Activated CD4-positive, CD25-positive, alpha-beta regulatory T cell treated with anti-CD3 and anti-CD28 coated beads, Interleukin-2, amount 50 U/mL, for 24 hours (primary cell): ENCODE results near the gene U2AF2.

Source experiments
- ATAC-seq, 2 donors: fragments of 150-1000 bp; cut with Tn5 transposase; one replicate each; pipeline ENCODE4 v1.10.0; 2021; ENCODE audit warnings: mild to moderate bottlenecking in 1 of 2, moderate library complexity in 1 of 2

Gene U2AF2

GRCh38 chr19:55676889-55677505 lies 22.2 kb downstream of the U2AF2 start:
- ATAC-seq = no peak

DNA sequence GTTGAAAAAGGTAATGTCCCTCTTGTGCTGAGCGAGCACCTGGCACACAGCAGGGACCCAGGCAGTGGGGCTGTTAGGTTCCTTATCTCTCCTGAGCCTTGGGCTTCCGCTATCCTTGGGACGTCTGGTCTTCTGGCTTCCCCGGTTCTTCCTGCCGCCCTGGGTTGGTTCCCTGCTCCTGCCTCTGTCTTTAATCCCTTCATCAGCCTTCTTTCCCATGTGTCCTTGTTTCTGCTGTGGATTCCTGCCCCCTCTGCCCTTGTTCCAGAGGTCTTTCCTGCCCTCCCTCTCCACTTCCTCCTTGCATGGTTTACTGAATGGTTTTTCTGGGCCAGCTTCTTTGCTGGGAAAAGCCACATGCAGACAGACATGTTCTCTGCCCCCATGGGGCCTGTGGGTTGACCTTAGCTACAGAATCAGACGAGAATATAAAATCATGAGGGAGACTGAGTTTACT lies 22.8 kb downstream of the U2AF2 start:
- no peak for ATAC-seq

DNA sequence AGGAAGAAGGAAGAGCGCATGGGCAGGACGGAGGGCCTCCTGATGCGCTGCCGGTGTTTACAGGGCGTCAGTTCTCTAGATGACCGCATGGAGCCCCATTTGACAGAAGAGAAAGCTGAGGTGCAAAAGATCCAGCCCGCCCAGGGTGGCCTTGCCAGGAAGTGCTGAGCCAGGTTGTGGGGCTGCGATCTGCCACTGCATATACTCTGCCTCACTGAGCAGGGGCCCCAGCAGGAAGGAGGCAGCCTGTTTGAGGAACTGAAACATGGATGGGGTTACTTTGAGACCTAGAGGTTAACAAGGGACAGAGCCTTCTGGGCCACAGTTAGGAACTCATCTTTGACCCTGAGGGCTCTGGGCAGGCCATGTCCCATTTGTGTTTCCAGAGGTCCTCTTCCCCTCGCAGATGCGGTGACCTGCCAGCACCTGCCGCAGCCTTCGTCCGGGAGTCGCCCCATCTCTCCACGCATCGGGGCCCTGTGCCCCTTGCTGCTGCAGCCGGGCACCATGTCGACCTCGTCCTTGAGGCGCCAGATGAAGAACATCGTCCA lies 23.4 kb downstream of the U2AF2 start:
- ATAC-seq = no peak

- ATAC-seq = no peak
Observed at GRCh38 chr19:55679343-55680257, 24.8 kb downstream of the U2AF2 start.

- no peak for ATAC-seq
Observed at GRCh38 chr19:55680339-55681130, 25.7 kb downstream of the U2AF2 start.

GRCh38 chr19:55681131-55682092 lies 26.6 kb downstream of the U2AF2 start:
- ATAC-seq = no peak

DNA sequence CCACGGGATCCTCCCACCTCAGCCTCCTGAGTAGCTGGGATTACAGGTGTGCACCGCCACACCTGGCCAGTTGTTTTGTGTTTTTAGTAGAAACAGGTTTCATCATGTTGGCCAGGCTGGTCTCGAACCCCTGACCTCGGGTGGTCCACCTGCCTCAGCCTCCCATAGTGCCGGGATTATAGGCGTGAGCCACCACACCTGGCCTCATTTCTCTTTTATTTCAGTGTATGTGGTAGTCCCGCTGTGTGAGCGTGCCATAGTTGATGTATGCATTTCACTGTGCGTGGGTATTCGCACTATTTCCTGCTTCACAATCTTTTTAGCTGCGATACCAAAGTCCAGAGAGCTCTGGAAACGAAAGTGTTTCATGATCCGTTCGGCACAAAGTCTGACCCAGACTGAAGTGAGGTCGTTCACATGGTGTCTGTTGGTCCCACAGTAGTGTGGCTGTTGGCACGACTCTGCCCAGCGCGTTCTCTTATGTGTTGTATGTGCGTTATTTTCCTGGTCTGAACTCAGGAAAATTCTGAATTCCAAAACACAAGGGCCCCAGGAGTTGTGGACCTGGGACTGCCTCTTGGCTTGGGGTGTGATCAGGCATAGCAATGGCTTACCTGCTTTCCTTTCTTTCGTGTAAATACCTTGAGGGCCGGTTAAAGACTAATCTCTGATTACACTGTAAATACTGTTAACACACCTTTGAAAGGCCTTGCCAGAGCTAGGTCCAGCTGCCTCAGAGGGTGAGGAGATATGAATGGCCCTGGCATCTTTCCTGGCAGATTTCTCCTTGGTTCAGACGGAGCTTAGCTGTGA lies 28.8 kb downstream of the U2AF2 start:
- no peak for ATAC-seq

DNA sequence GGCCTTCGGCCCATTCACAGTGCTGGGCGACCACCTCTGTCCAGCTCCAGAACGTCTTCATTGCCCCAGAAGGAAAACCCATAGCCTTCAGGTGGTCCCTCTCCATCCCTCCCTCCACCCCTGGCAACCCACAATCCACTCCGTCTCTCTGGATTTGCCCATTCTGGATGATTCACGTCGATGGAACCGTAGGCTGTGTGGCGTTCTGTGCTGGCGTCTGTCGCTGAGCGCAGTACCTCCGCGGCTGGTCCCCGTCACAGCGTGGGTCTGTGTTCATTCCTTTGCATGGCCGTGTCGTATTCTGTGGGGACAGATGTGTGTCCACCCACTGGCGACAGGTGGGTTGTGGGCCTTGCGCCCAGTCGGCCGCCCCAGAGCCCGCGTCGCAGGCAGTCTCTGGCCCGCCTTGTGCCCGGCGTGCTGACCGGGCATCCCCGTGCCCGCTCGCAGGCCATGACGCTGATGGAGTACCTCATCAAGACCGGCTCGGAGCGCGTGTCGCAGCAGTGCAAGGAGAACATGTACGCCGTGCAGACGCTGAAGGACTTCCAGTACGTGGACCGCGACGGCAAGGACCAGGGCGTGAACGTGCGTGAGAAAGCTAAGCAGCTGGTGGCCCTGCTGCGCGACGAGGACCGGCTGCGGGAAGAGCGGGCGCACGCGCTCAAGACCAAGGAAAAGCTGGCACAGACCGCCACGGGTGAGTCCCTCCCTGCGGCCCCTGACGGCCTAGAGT lies 30.3 kb downstream of the U2AF2 start:
- ATAC-seq = no peak

DNA sequence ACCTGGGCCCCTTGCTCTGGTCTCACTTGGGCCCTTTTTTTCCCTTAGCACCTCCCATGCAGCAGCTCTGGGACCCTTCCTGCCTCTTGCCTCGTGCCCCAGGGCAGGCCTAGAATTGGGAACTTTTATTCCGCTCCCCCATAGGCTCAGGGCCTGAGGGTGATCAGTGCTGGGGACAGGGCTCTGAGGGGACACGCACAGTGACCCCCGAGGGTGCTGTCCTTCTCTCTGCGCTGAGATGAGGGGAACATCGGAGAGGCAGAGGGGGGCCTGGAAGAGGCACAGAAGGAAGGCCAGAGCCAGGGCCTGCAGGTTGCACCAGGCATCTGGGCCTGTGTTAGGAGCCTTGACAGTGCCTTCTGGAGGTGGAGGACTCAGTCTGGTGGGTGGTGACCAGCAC lies 30.9 kb downstream of the U2AF2 start:
- no peak for ATAC-seq

DNA sequence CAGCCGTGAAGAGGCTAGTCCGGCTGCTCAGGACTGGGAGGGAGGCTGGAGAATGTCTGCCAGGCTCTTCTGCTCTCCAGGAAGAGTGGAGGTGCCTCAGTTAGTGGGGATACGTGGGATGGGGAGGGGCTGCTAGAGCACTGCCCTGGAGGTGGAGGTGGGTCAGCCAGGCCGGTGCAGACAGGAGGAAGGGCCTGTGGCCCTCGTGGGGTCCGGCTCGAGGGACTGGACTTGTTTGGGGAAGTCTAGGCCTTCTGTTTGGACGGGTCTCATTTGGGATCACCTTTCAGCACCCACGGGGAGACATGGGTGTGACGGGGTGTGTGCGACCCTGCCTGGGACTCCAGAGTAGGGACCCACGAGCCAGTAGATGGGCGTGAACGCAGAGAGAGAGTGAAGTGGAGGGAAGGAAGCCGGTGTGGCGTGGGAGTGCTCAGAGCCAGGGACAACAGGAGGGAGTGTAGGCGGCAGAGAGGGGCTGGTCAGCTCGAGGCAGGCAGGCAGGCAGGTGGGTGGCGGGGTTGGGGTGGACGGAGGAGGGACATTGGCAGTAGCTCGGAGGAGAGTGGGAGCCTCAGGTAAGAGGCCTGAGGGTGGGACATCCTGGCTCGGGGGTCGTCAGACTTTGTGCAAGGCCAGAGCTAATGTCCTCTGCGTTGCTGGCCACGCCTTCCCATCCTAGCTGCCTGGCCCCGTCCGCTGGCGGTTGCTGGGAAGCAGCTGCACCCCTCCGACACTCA lies 31.6 kb downstream of the U2AF2 start:
- ATAC-seq = no peak

DNA sequence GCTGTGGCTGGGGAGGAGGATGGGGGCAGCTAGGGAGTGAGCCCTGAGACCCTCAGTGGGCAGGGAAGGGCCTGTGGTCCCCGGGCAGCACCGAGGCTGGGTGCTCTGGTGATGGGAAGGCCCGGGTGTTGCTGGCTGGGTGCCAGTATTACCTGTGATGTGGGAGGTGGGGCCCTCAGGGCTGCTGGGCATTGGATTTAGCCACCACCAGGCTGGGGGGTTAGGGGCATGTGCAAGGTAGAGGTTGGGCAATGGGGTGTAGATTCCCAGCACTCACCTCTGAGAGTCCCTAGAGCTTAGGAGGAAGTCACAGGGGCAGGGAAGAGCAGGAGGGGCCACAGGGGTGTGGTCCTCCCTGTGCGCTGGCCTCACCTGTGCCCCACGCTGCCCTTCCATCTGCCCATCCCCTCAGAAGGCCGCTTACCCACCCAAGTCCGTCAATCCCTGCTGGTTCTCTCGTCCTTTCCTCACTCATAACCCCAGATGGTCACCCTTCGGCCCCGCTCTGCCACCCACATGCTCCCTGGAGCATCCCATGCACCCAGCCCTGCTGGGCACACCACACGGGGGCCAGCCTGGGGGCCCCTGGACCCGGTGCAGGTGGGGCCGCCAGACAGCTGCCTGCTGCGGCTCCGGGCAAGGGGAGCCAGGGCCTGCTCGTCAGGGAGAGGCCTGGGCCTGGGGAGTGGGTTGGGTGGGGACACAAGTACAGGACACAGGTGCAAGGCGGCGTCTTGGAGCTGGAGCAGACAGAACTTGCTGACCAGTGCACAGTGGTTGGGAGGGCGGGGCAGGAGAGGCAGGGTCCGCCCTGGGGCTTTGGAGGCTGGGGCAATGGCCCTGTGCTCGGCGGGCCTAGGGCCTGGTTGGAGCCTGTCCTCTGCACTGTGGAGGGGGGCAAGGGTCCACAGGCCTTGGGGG lies 32.7 kb downstream of the U2AF2 start:
- no peak for ATAC-seq

DNA sequence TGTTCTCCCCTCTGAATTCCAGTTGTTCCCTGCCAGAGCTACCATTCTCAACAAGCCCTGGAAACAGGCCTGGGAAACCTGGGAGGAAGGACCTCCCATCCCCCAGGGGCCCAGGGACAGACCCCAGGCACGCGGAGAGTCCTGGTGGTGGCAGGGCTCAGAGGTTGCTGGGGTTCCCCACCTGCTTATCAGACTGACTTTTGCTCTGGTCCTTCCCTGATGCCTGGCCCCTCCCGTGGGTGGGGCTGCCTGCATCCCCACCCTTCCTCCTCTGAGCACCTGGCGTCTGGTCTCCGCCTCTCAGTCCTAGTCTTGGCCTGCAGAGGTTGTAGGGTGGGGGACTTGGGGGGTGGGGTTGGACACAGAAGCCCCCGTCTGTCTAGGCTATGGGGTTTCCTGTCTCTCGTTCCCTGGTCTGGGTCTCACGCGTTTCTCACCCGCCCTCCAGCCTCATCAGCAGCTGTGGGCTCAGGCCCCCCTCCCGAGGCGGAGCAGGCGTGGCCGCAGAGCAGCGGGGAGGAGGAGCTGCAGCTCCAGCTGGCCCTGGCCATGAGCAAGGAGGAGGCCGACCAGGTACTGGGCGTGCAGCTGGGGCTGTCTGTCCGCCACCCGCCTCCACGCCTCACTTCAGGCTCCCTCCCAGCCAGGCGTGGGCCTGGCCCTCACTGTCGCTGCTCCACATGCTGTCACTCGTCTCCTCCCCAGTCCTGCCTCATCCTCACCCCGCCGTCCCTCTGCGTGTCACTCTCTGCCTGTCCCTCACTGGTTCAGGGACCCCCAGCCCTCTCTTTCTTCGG lies 33.8 kb downstream of the U2AF2 start:
- ATAC-seq = no peak

DNA sequence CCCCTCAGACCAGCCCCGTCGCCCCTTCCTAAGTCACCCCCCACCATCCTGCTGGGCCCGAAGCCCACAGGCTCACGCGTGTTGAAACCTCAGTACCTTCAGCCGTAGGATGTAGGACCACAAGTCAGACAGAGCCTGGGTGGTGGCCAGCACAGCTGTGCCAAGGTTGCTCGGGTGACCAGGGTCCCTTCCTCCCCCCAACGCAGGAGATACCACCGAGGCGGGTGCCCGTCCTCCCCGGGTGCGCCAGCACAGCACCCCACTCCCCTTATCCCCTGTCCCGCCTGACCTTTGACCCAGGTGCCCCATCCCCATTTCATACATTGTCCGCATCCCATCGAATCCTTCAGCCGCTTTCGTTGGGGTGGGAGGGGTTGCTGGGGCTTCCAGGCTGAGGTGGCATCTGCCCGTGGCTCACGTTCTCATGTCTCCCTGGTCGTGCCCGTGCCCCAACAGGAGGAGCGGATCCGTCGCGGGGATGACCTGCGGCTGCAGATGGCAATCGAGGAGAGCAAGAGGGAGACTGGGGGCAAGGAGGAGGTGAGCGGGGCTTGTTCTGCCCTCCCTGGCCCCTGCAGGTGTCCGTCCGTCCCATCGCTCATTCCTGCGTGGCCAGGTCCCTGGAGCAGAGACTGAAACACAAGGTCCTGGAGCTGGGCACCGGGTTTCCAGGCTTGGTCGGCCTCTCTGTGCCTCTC lies 34.7 kb downstream of the U2AF2 start:
- no peak for ATAC-seq

DNA sequence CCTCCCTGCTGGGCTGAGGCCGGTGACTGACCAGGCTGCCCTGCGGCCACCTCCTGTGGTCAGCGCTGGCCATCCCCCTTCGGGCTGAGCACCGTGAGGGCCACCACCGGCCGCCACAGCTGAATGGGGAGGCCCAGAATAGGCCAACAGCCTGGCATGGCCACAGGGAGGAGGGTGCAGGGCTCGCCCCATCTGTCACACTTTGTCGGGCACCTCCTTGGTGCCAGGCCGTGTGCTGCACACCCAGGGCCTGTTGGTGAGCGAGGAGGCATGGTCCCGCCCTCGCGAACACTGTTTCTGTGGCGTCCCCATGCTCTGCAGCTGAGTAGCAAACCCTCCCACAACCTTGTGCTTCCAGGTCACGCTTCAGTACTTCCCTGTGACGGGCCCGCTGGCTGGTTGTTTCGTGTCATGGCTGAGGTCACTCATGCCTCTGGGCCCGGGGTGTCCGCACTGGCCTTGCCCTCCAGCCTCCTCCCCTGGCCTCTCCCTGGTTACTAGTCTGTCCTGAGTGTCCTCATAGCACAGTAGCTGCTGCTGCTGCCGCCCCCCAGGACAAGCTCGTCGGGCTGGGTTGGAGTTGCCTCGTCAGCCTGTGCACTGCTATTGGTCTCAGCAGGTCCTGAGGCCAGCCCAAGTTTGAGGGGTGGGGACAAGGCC lies 35.4 kb downstream of the U2AF2 start:
- no peak for ATAC-seq

DNA sequence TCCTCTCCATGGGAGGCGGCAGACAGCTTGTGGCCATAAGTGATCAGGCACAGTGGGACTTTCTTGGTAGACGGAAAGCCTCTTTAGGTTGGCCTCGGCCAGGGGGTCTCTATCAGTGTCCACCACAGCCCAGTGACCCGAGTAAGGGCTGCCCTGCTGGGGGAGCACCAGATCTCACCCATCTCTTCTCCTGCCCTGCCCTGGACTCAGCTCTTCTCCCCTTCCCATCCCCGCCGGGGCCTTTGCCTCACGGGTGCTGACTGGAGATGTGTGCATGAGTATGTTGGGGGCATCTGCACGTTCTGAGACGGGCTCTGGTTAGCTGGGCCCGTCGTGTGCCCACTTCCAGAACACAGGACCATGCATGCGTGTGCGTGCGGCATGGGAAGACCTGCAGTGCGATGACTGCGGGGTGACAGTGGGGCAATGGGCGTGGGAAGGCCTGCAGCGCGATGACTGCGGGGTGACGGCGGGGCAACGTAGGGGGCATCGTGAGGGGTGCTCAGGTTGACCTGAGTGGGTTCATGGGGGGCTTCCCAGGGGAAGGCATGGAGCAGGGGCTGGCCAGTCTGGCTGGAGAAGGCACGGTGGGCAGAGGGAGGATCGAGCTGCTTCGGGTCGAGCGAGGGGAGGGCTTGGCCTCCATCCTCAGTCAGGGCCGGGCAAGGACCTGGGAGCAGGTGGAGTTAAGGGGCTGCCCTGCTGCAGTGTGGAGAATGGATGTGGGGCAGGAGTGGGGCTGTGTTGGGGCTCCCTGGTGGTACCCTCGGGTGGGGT lies 36.1 kb downstream of the U2AF2 start:
- ATAC-seq = no peak
